H9 (cell line): ENCODE results near the gene SRSF2. TPM values are rescaled to one million over a fixed set of nuclear protein-coding genes. Genes with fewer than 3 reads are reported as not detected.

Experiments
- DNase-seq: peaks from one replicate; pipeline ENCODE4 v3.0.0-alpha.2; 2017
- H2AFZ ChIP-seq: one replicate; pipeline ENCODE4 v1.6.1; 2013; ENCODE audit warnings: mild to moderate bottlenecking, low read length, control low read depth, moderate library complexity
- H2AK5ac ChIP-seq: 2 replicates; pipeline ENCODE4 v1.6.1; 2013; ENCODE audit warnings: low read length, control low read depth, mixed read lengths; ENCODE audit not compliant: insufficient read length
- H2BK120ac ChIP-seq: one replicate; pipeline ENCODE4 v1.6.1; 2013; ENCODE audit warnings: low read depth, mild to moderate bottlenecking, low read length, control low read depth, inconsistent platforms; ENCODE audit not compliant: poor library complexity, severe bottlenecking
- H2BK12ac ChIP-seq: 2 replicates; pipeline ENCODE4 v1.6.1; 2013; ENCODE audit warnings: low read length, control low read depth, mixed read lengths, low read depth; ENCODE audit not compliant: insufficient read length
- H2BK15ac ChIP-seq: 2 replicates; pipeline ENCODE4 v1.6.1; 2013; ENCODE audit warnings: low read depth, low read length, control low read depth
- H2BK20ac ChIP-seq: one replicate; pipeline ENCODE4 v1.6.1; 2013; ENCODE audit warnings: low read depth, mild to moderate bottlenecking, low read length, control low read depth, inconsistent platforms; ENCODE audit not compliant: poor library complexity, severe bottlenecking
- H2BK5ac ChIP-seq: 2 replicates; pipeline ENCODE4 v1.6.1; 2013; ENCODE audit warnings: low read length, control low read depth, mixed read lengths; ENCODE audit not compliant: insufficient read length
- H3K14ac ChIP-seq: 2 replicates; pipeline ENCODE4 v1.6.1; 2013; ENCODE audit warnings: low read length, control low read depth; ENCODE audit not compliant: insufficient read depth
- H3K18ac ChIP-seq: 2 replicates; pipeline ENCODE4 v1.6.1; 2013; ENCODE audit warnings: low read depth, mild to moderate bottlenecking, mixed read lengths, low read length, control low read depth; ENCODE audit not compliant: insufficient read length
- H3K23ac ChIP-seq: 2 replicates; pipeline ENCODE4 v1.6.1; 2013; ENCODE audit warnings: low read length, control low read depth, mixed read lengths, low read depth; ENCODE audit not compliant: insufficient read length
- H3K23me2 ChIP-seq: 2 replicates; pipeline ENCODE4 v1.6.1; 2013; ENCODE audit warnings: low read depth, mild to moderate bottlenecking, mixed read lengths, low read length, control low read depth; ENCODE audit not compliant: insufficient read length, poor library complexity, severe bottlenecking
- H3K27ac ChIP-seq: 2 replicates; pipeline ENCODE4 v1.5.1; 2013; ENCODE audit warnings: low read length, control low read depth, mixed read lengths, low read depth; ENCODE audit not compliant: insufficient read length
- H3K27me3 ChIP-seq: 2 replicates; pipeline ENCODE4 v1.6.1; 2013; ENCODE audit warnings: low read length, control low read depth, inconsistent platforms; ENCODE audit not compliant: insufficient read depth
- H3K4ac ChIP-seq: 2 replicates; pipeline ENCODE4 v1.6.1; 2013; ENCODE audit warnings: low read depth, mild to moderate bottlenecking, control low read depth, inconsistent platforms, low read length, moderate library complexity
- H3K4me1 ChIP-seq: 2 replicates; pipeline ENCODE4 v1.6.1; 2013; ENCODE audit warnings: low read length, control low read depth, inconsistent platforms; ENCODE audit not compliant: insufficient read depth
- H3K4me2 ChIP-seq: 2 replicates; pipeline ENCODE4 v1.6.1; 2013; ENCODE audit warnings: low read length, control low read depth, mixed read lengths; ENCODE audit not compliant: insufficient read length, insufficient read depth
- H3K56ac ChIP-seq: 2 replicates; pipeline ENCODE4 v1.6.1; 2013; ENCODE audit warnings: low read depth, mild to moderate bottlenecking, mixed read lengths, low read length, control low read depth; ENCODE audit not compliant: insufficient read length
- H3K79me1 ChIP-seq: 2 replicates; pipeline ENCODE4 v1.6.1; 2013; ENCODE audit warnings: low read depth, mild to moderate bottlenecking, moderate library complexity, low read length, control low read depth, inconsistent platforms; ENCODE audit not compliant: insufficient read depth, poor library complexity, severe bottlenecking
- H3K79me2 ChIP-seq: 2 replicates; pipeline ENCODE4 v1.6.1; 2013; ENCODE audit warnings: low read length, control low read depth, inconsistent platforms; ENCODE audit not compliant: insufficient read depth
- H3K9ac ChIP-seq: 2 replicates; pipeline ENCODE4 v1.6.1; 2013; ENCODE audit warnings: low read length, control low read depth, mixed read lengths; ENCODE audit not compliant: insufficient read length; ENCODE audit errors: extremely low read depth
- H3K9me3 ChIP-seq: one replicate; pipeline ENCODE4 v1.6.1; 2013; ENCODE audit warnings: low read depth, low read length, inconsistent platforms; ENCODE audit not compliant: control insufficient read depth
- H3T11ph ChIP-seq: one replicate; pipeline ENCODE4 v1.6.1; 2013; ENCODE audit warnings: mild to moderate bottlenecking, low read length, control low read depth, inconsistent platforms
- H4K20me1 ChIP-seq: one replicate; pipeline ENCODE4 v1.6.1; 2013; ENCODE audit not compliant: control insufficient read depth, insufficient read length, insufficient read depth
- H4K5ac ChIP-seq: 2 replicates; pipeline ENCODE4 v1.6.1; 2013; ENCODE audit warnings: low read depth, mild to moderate bottlenecking, mixed read lengths, low read length, control low read depth; ENCODE audit not compliant: insufficient read length
- H4K8ac ChIP-seq: replicated peaks from 2 replicates; pipeline ENCODE4 v1.6.1; 2013; ENCODE audit warnings: low read length, control low read depth, mixed read lengths, low read depth; ENCODE audit not compliant: insufficient read length
- H4K91ac ChIP-seq: 2 replicates; pipeline ENCODE4 v1.6.1; 2013; ENCODE audit warnings: low read depth, mild to moderate bottlenecking, moderate library complexity, mixed read lengths, low read length, control low read depth; ENCODE audit not compliant: insufficient read length
- H3K27ac Mint-ChIP-seq, 3 experiments: 2 replicates in 2 of 3; 3 replicates in 1 of 3; pipeline ENCODE4 v1.8.0; 2020 to 2021; ENCODE audit warnings: mixed read lengths in 3 of 3, mild to moderate bottlenecking in 1 of 3, moderate library complexity in 1 of 3
- H3K27me3 Mint-ChIP-seq: 2 replicates; pipeline ENCODE4 v1.8.0; 2021; ENCODE audit warnings: low read depth, mild to moderate bottlenecking, moderate library complexity, mixed read lengths
- H3K36me3 Mint-ChIP-seq, 3 experiments: 2 replicates in 2 of 3; 3 replicates in 1 of 3; pipeline ENCODE4 v1.8.0; 2020 to 2021; ENCODE audit warnings: low read depth in 3 of 3, mixed read lengths in 3 of 3; ENCODE audit not compliant: insufficient read depth in 1 of 3
- H3K4me1 Mint-ChIP-seq, 2 experiments: 2 replicates each; pipeline ENCODE4 v1.8.0; 2020; ENCODE audit warnings: mixed read lengths in 2 of 2
- H3K4me3 Mint-ChIP-seq, 2 experiments: 2 replicates in 1 of 2; 3 replicates in 1 of 2; pipeline ENCODE4 v1.8.0; 2020 to 2021; ENCODE audit warnings: mild to moderate bottlenecking in 2 of 2, mixed read lengths in 2 of 2, moderate library complexity in 1 of 2
- H3K9me3 Mint-ChIP-seq, 2 experiments: 2 replicates in 1 of 2; 3 replicates in 1 of 2; pipeline ENCODE4 v1.8.0; 2020; ENCODE audit warnings: mild to moderate bottlenecking in 2 of 2, mixed read lengths in 2 of 2, moderate library complexity in 1 of 2
- CTCF ChIP-seq: fragments of 200-600 bp; sonication (generic); conservative IDR thresholded peaks from 3 replicates; pipeline ENCODE4 v1.8.0; 2021; ENCODE audit warnings: antibody characterized with exemption, mild to moderate bottlenecking
- WGBS: extraction: QIAGEN DNeasy Blood & Tissue Kit; methylation state at CpG from one replicate; pipeline ENCODE4 v1.1.7; 2013; ENCODE audit warnings: missing lambda C conversion rate, low lambda C conversion rate, mixed read lengths; ENCODE audit not compliant: insufficient read length; ENCODE audit errors: extremely low coverage; 5-methylcytosine and 5-hydroxymethylcytosine counted together
- total RNA-seq: library from RNA; stranded (reverse); gene quantifications from 2 replicates; pipeline ENCODE4 v1.2.1, GENCODE V29; 2021

SRSF2 gene
- total RNA-seq, 1 experiment from 2014 or later: 578 TPM

GRCh38 chr17:76700617-76701470 is 36.3 kb downstream of the SRSF2 start:
- peak overlapping the region; percentile 23; the same call in 1 of the 2 replicates for H3K14ac ChIP-seq
- H2BK15ac ChIP-seq: no peak overlapping the region
- no peaks in the 10 kb centered on the region for H3K27me3 ChIP-seq
- H3K27ac ChIP-seq: no peak overlapping the region
- no peaks in the 10 kb centered on the region for H4K20me1 ChIP-seq
- peaks cover 35 to 58% of the 10 kb centered on the region in 2 experiments for H3K4me1 Mint-ChIP-seq
- peak overlapping the region in 1 of 2 experiments; percentile 10; a peak in 1 of 5 replicates for H3K4me3 Mint-ChIP-seq
- no peak for DNase-seq
- TF ChIP-seq CTCF: no peak
- no peaks in the 10 kb centered on the region for H3K36me3 Mint-ChIP-seq
- peak overlapping the region; percentile 50 to 77 (median 54); a peak in 6 of 7 replicates for H3K27ac Mint-ChIP-seq
- H2AFZ ChIP-seq: no peak overlapping the region
- peak overlapping the region; percentile 50 for H3K18ac ChIP-seq
- peaks cover 5% of the 10 kb centered on the region; the same call in 1 of the 2 replicates for H3K4me1 ChIP-seq
- no peaks in the 10 kb centered on the region for H3K9me3 ChIP-seq
- no peaks in the 10 kb centered on the region for H3K79me1 ChIP-seq
- H4K8ac ChIP-seq: no peak overlapping the region
- no peaks in the 10 kb centered on the region for H3K23me2 ChIP-seq
- H2BK5ac ChIP-seq: no peak overlapping the region
- H3K79me2 ChIP-seq: no peaks in the 10 kb centered on the region
- H3K27me3 Mint-ChIP-seq: peaks cover 2% of the 10 kb centered on the region
- H3K4me2 ChIP-seq: no peak overlapping the region
- no peak overlapping the region for H3K23ac ChIP-seq
- WGBS: no CpG with 5 or more reads among the region's 33 CpGs
- no peak overlapping the region for H4K5ac ChIP-seq
- no peaks in the 10 kb centered on the region for H3K9me3 Mint-ChIP-seq
- H2BK12ac ChIP-seq: no peak overlapping the region
- no peak overlapping the region for H3T11ph ChIP-seq
- H3K4ac ChIP-seq: no peak overlapping the region
- H2BK120ac ChIP-seq: no peak overlapping the region
- H4K91ac ChIP-seq: no peak overlapping the region
- H3K56ac ChIP-seq: no peak overlapping the region
- no peak overlapping the region for H2BK20ac ChIP-seq
- no peak overlapping the region for H3K9ac ChIP-seq
- H2AK5ac ChIP-seq: no peak overlapping the region
